ENCODE measurements around the gene USHBP1.

Gene USHBP1

DNA sequence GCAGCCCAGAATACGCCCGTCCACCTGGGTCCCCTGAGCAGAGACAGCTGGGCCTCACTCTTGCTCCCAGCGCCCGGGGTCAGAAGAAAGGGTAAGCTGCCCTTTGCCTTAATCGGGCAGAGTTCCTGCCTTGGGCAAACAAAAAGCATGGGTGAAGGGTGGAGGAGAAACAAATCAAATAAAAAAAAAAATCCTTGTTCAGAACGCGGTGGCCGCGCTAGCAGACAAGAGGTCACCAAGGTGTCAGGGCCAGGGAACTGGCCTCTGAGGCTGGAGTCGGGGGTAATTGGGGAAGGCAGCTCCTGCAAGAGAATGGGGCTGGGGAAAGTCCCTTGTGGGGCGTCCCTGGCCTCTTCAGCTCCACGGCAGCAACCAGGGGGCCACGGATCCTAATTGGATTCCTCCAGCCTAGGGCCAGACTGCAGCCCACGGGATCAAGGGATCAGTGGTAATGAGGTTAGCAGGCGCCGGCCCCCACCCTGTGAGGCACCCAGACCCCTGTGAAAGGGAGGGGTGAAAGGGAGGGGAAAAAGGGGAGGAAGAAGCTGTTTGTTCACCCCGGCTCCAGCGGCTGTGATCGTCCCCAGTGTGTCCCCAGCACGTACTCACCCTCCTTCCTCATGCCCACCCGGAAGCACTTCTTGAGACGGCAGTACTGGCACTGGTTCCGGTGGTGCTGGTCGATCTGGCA, 24.3 kb downstream of the USHBP1 start:
- no peak for DNase-seq (ENCODE audit: low read depth, low spot score)

- no peak for DNase-seq (ENCODE audit: low read depth, low spot score)
These were observed 26.5 kb downstream of the USHBP1 start for GRCh38 chr19:17237747-17238706.

GRCh38 chr19:17236811-17237543, 27.6 kb downstream of the USHBP1 start:
- no peak for DNase-seq (ENCODE audit: low read depth, low spot score)

DNA sequence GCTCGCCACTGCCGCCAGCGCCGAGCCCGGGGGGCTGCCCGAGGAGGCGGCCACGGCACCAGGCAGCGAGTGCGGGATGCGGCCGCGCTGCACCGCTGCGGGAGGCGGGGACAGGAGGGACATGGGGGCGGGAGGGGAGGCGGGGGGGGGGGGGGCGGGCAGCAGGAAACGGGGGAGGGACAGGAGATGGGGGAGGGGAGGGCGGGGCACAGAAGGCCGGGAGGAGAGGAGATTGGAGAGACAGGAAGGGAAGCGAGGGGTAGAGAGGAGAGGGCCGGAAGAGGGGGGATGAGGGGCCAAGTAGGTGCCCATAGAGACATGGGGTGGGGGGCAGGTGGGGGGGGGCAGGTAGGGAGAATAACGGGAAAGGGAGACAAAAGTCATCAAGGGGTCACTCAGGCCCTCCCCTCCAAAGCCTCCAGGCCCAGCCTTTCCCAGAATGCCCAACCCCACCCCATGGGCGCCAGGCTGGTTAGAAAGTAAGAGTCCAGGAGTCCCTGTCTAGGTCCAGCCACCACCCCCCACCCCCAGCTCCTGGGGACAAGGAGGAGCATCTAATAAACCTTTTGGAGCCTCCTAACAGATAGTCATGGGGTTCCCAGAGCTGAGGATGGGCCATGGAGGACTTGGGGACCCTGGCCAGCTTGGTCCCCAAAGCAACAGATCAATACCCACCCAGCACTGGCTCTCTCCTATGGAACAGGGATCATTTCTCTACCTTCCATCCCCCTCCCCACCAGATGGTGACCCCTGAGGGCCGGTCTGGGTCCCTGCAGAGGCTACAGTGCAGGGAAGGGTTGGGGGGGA, 28.4 kb downstream of the USHBP1 start:
- DNase-seq (ENCODE audit: low read depth, low spot score) = no peak

GRCh38 chr19:17235300-17235970, 29.1 kb downstream of the USHBP1 start:
- DNase-seq (ENCODE audit: low read depth, low spot score) = no peak

DNA sequence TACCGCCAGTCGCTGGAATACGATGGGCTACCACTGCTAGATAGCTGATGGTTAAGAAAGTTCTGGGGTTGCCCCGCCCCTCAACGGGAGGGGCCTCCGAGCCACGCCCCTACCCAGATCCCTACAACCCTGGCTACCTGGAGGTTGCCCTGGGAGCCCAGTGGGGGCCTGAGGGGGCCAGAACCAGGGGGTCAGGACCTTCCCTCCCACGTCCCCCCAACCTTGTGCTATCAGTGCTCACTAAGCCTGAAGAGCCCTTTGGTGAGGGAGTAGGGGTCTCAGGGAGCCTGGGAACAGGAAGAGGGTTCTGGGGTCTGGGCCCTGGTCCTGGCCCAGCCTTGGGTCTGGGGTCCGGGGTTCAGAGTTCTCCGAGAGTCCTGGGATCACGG, 29.6 kb downstream of the USHBP1 start:
- DNase-seq (ENCODE audit: low read depth, low spot score) = no peak

DNA sequence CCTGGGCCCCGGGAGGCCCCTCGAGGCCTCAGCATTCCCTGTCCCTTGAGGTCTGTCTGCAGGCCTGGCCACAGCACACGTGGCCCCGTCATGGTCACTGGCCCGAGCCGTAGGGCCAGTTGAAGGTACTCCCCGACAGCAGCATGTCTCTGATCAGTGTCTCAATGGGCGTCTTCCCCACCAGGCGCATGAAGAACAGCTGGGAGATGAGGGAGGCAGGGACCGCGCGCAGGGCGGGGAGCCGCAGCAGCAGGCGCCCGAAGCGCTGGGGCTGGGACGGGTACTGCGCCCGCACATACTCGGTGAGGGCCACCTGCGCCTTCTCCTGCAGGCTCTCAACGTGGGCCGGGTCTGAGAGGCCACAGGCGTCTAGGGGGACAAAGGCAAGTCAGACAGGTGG, 32.3 kb downstream of the USHBP1 start:
- DNase-seq (ENCODE audit: low read depth, low spot score) = no peak

DNA sequence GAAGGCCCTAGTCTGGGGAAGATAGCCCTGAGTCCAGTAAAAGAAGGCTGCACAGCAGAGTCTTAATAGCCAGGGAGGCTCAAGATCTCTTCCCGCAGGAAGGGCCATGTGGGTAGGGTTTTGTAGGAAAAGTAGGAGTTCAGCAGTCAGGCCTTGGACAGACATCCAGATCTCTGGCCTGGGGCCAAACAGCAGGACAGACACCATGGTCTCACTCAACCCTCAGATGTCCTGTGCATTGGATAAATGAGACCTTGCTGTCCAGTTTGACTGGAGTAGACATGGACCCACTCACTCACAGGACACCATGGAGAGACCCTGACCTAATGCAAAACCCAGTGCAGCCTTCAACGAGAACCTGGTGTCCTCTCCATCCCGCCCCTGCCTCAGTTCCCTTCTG, 34.7 kb downstream of the USHBP1 start:
- DNase-seq (ENCODE audit: low read depth, low spot score) = no peak

- DNase-seq (ENCODE audit: low read depth, low spot score) = no peak
These were observed 36.7 kb downstream of the USHBP1 start for GRCh38 chr19:17227798-17228367.

- peak; percentile 95 for DNase-seq (ENCODE audit: low read depth, low spot score)
These were observed 38.3 kb downstream of the USHBP1 start, which contains the start of gene OCEL1 for GRCh38 chr19:17226002-17226933. TSS of gene OCEL1 (plus strand) at chr19:17226226. CDS start at chr19:17226248, 22 bp downstream.

DNA sequence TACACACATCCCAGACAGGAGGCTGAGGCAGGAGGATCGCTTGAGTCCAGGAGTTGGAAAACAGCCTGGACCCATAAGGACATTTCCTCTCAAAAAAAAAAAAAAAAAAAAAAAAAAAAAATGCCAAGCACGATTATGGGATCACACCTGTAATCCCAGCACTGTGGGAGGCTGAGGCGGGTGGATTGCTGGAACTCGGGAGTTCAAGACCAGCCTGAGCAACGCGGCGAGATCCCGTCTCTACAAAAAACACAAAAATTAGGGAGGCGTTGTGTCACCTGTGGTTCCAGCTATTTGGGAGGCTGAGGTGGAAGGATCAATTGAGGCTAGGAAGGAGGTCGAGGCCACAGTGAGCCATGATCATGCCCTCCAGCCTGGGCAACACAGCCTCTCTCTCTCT, 39.5 kb downstream of the USHBP1 start:
- DNase-seq (ENCODE audit: low read depth, low spot score) = no peak

- no peak for DNase-seq (ENCODE audit: low read depth, low spot score)
These were observed 44.3 kb downstream of the USHBP1 start for GRCh38 chr19:17220207-17220758.

DNA sequence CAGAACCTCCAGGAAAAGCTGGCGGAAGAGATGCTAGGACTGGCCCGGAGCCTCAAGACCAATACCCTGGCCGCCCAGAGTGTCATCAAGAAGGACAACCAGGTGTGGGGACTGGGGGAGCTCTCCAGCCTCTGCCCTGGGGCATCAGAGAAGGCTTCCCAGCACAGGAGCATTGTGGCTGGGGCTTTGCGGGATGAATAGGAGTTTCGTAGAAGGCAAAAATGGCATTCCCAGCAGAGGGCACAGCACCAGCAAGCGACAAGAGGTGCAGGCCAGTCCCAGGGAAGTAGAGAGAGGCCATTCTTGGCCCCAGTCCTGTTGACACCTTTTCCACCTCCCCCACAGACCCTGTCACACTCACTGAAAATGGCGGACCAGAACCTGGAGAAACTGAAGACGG, 45.3 kb downstream of the USHBP1 start:
- DNase-seq (ENCODE audit: low read depth, low spot score) = no peak

GRCh38 chr19:17216058-17216670, 48.4 kb downstream of the USHBP1 start:
- no peak for DNase-seq (ENCODE audit: low read depth, low spot score)

DNA sequence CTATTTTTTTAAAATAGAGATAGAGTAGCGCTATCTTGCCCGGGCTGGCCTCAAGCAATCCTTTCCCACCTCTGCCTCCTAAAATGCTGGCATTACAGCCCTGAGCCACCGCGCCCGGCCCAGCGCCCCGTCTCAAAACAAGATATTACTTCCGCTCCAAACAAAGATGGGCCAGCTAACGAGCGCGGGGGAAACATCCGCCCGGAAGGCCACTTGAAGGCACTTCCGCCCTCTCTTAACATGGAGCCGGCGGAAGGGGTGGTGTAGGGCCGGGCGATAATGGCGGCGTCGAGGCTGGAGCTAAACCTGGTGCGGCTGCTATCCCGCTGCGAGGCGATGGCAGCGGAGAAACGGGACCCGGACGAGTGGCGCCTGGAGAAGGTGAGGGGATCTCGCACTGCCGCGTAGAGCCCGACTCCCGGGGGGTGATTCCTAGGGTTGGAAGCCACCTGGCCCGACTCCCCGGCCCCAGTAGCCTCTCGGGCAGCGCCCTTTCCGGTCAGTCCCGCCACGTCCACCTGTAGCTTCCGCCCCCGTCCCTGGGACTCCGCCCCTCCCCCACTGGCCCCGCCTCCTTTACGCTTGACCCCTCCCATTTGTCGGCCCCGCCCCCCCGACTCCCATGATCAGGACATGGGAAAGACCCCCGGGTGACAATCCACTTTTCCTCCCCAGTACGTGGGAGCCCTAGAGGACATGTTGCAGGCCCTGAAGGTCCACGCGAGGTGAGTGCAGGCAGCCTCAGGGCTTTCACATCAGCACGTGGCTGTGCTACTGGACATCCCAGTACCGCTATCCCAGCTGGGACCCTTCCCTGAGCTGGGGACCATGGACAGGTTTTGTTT, 49.2 kb downstream of the USHBP1 start, which contains the start of gene USE1:
USE1 (plus strand) TSS at position 231 of the 845 bp plus-strand sequence; CDS start at position 280, 49 bp downstream.
- peak; percentile 82 for DNase-seq (ENCODE audit: low read depth, low spot score)

- DNase-seq (ENCODE audit: low read depth, low spot score) = no peak
These were observed 49.9 kb downstream of the USHBP1 start for GRCh38 chr19:17214508-17215126.

DNA sequence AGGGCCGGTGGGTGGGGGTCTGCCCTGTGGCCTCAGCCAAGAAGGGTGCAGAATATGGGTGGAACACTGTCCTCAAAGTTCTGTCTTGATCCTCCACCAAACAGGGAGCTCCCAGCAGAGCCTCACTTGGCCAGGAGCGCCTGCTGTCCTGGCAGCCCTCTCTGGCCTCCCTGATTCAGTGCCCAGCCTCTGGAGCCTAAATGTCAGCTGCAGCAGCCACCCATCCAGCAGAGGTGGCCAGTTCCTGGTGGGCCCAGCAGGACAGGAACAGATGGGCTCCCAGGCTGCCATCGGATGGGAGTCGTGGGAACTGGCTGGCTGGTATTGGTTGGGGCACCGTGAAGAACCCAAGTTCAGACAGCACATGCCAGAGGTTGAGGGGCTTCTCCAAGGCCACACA, 51.2 kb downstream of the USHBP1 start:
- DNase-seq (ENCODE audit: low read depth, low spot score) = no peak
